ENCODE results near the gene BMP8A.

BMP8A gene

DNA sequence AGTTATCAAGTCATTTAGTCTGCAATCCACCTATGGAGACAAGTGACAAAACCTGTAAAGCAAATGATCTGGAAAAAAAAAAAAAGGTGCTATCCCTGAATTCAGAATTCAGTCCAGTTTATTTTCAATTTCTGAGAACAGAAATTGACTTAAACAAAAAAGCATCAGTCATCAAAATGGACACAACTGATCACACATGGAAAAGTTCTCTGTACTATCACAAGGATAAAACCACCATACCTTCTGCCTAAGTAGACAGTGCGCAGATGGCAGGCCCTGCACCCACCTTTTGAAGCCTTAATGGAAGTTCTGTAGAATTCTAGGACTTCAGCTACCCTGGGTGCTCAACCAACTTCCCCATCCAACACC, 81.6 kb downstream of the BMP8A start:
- no peak for DNase-seq

DNA sequence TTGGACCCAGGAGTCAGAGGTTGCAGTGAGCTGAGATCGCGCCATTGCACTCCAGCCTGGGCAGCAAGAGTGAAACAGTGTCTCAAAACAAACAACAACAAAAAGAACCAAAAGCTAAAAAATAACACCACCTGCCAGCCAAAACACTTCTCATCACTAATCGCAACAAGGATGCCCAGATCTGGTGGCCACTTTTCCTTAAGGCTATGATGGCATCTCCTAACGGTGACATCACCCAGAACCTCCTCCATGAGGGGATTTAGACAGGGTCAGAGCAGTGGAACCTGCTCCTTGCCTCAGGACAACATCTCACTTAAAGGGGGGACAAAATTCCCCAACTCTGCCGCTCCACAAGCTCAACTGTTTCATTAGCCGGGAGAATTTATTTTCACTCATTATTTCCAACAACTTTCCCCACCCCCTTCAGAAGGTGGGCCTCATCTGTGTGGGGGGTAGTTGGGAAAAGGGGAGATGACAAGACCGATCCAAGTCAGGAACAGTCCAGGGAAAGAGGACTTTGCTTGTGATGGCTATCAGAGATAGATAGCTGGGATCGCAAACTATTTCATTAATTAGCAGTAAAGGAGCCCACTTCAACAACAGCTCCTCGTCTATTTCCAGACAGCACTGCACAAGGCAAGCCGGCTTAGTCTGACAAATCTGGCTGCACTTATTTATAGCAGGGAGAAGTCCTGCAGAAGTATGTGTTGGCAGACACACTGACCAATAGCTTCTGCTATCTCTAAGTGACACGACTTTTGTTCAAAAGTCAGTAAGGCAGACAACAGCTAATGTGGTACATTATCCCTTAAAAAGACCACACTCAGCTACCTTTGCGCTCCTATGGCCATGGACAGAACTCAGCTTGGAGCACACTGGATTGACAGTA, 82.5 kb downstream of the BMP8A start:
- no peak for DNase-seq

DNA sequence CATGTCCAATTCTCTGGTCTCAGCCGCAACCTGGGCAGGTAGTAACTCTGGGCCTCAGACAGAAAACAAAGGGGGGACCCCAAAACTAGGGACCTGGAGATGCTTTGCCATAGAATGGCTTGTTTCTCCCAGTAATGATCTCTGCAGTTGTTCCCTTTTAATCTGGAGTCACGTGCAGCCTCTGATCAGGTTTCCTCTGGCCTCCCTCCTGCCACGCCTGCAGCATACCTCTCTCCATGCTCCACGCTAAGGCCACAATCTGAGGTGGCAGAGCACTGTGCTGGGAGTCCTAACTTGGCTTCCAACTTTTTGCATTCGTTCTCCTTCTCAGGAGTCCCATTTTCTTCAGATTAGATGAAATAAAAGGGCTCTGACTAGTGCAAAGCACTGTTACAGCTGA, 83.2 kb downstream of the BMP8A start:
- DNase-seq: no peak

All from right hindlimb (tissue), 1 donor.